ENCODE measurements around the gene MKNK2. TPM values are rescaled to one million over a fixed set of nuclear protein-coding genes. Genes with fewer than 3 reads are reported as not detected.

The MKNK2 gene
- polyA plus RNA-seq, 1 donor (not counting 4 experiments of a cell fraction or from before 2014, with no cell fraction given), result 88.3 TPM

- H3K36me3 ChIP-seq (ENCODE audit: control insufficient read depth in 2 of 2, extremely low read depth in 1 of 2, insufficient read depth in 2 of 2, low read length in 2 of 2), result peaks cover 14 to 25% of the 10 kb centered on the region in 2 experiments
- FAIRE-seq, result peak; percentile 88
These were observed 1.2 kb downstream of the MKNK2 start for GRCh38 chr19:2049741-2050348.

GRCh38 chr19:2048959-2049740, 1.9 kb downstream of the MKNK2 start:
- H3K79me2 ChIP-seq (ENCODE audit: control insufficient read depth, insufficient read depth, low read length), result peaks cover 34% of the 10 kb centered on the region
- H4K20me1 ChIP-seq (ENCODE audit: control insufficient read depth, extremely low read depth, insufficient read depth, low read length), result peaks cover 21% of the 10 kb centered on the region
- no peak overlapping the region for H2AFZ ChIP-seq (ENCODE audit: control insufficient read depth, low read length)
- H3K9me3 ChIP-seq (ENCODE audit: control insufficient read depth, low read depth, low read length), result no peaks in the 10 kb centered on the region
- H3K4me2 ChIP-seq (ENCODE audit: control insufficient read depth, extremely low read depth, insufficient read depth, low read depth, low read length), result peak overlapping the region; percentile 95
- TF ChIP-seq CTCF (optimal IDR thresholded peaks at IDR 0.05 in 1 of 3, IDR thresholded peaks at IDR 0.05 in 1 of 3, conservative IDR thresholded peaks at IDR 0.05 in 1 of 3; ENCODE audit: extremely low read depth in 1 of 3, insufficient read depth in 2 of 3, low read length in 3 of 3) (no peak), EZH2 (IDR thresholded peaks at IDR 0.05; ENCODE audit: low read length) (no peak)
- no peak for FAIRE-seq
- DNase-seq (ENCODE audit: low read depth, low spot score), result no peak
- H3K9ac ChIP-seq (ENCODE audit: control insufficient read depth, extremely low read depth, insufficient read depth, low read length), result peak overlapping the region; percentile 85
- dilution Hi-C loops (cut with MboI; ENCODE audit: extremely low pct_ligation_motif_present, low sequenced_read_pairs), result no loop called here
- H3K27ac ChIP-seq (ENCODE audit: control insufficient read depth, insufficient read depth, low read length), result peak overlapping the region; percentile 58
- no peaks in the 10 kb centered on the region for H3K27me3 ChIP-seq (ENCODE audit: control insufficient read depth, extremely low read depth, insufficient read depth, low read length)
- peaks cover 3% of the 10 kb centered on the region for H3K9me1 ChIP-seq (ENCODE audit: control insufficient read depth, extremely low read depth, insufficient read depth, low read length)
- H3K4me3 ChIP-seq (ENCODE audit: control insufficient read depth in 2 of 3, extremely low read depth in 1 of 3, insufficient read depth in 2 of 3, low read depth in 1 of 3, low read length in 3 of 3), result peak overlapping the region; percentile 86 to 88 (median 88)
- H3K4me1 ChIP-seq (ENCODE audit: control insufficient read depth, extremely low read depth, insufficient read depth, low read length), result peaks cover 41% of the 10 kb centered on the region
- peaks cover 19 to 31% of the 10 kb centered on the region in 2 experiments for H3K36me3 ChIP-seq (ENCODE audit: control insufficient read depth in 2 of 2, extremely low read depth in 1 of 2, insufficient read depth in 2 of 2, low read length in 2 of 2)

More at GRCh38 chr19:2049741-2050348, 1.2 kb downstream of the MKNK2 start:
- Histone ChIP-seq H3K27me3 (ENCODE audit: control insufficient read depth, extremely low read depth, insufficient read depth, low read length) (no peaks in the 10 kb centered on the region), H3K9me3 (ENCODE audit: control insufficient read depth, low read depth, low read length) (no peaks in the 10 kb centered on the region), H3K4me3 (ENCODE audit: control insufficient read depth in 2 of 3, extremely low read depth in 1 of 3, insufficient read depth in 2 of 3, low read depth in 1 of 3, low read length in 3 of 3) (peak overlapping the region; percentile 86 to 88 (median 88)), H3K9ac (ENCODE audit: control insufficient read depth, extremely low read depth, insufficient read depth, low read length) (peak overlapping the region; percentile 85), H4K20me1 (ENCODE audit: control insufficient read depth, extremely low read depth, insufficient read depth, low read length) (peaks cover 21% of the 10 kb centered on the region), H3K27ac (ENCODE audit: control insufficient read depth, insufficient read depth, low read length) (peak overlapping the region; percentile 58), H3K4me1 (ENCODE audit: control insufficient read depth, extremely low read depth, insufficient read depth, low read length) (peaks cover 42% of the 10 kb centered on the region), H2AFZ (ENCODE audit: control insufficient read depth, low read length) (no peak overlapping the region), H3K79me2 (ENCODE audit: control insufficient read depth, insufficient read depth, low read length) (peaks cover 34% of the 10 kb centered on the region), H3K4me2 (ENCODE audit: control insufficient read depth, extremely low read depth, insufficient read depth, low read depth, low read length) (peak overlapping the region; percentile 95), H3K9me1 (ENCODE audit: control insufficient read depth, extremely low read depth, insufficient read depth, low read length) (peaks cover 3% of the 10 kb centered on the region)
- TF ChIP-seq EZH2 (IDR thresholded peaks at IDR 0.05; ENCODE audit: low read length) (no peak), CTCF (optimal IDR thresholded peaks at IDR 0.05 in 1 of 3, IDR thresholded peaks at IDR 0.05 in 1 of 3, conservative IDR thresholded peaks at IDR 0.05 in 1 of 3; ENCODE audit: extremely low read depth in 1 of 3, insufficient read depth in 2 of 3, low read length in 3 of 3) (no peak)
- dilution Hi-C loops (cut with MboI; ENCODE audit: extremely low pct_ligation_motif_present, low sequenced_read_pairs), result no loop called here
- DNase-seq (ENCODE audit: low read depth, low spot score), result no peak
